HT-29 (cell line): Measurements from ENCODE around the gene WDR73. TPM values are rescaled to one million over a fixed set of nuclear protein-coding genes. Genes with fewer than 3 reads are reported as not detected.

ENCODE experiments used
- DNase-seq: peaks from one replicate; pipeline ENCODE4 v3.0.0-alpha.2; 2015; ENCODE audit warnings: low spot score
- total RNA-seq: library from RNA; depleted of rRNA; stranded (reverse); fragments of >200 nt; shearing (Covaris generic); gene quantifications from 2 replicates; pipeline ENCODE4 v1.2.3, GENCODE V29; 2014

WDR73 gene
- total RNA-seq, 1 experiment from 2014 or later = 41.2 TPM

DNA sequence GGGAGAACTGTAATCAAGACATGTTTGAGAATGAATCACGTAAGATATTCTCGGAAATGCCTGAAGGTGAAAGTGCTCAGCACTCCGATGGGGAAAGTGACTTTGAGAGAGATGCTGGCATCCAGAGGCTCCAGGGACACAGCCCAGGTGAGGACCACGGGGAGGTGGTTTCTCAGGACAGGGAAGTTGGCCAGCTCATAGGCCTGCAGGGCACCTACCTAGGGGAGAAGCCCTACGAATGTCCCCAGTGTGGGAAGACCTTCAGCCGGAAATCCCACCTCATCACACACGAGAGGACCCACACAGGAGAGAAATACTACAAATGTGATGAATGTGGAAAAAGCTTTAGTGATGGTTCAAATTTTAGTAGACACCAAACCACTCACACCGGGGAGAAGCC, 33.5 kb downstream of the WDR73 start:
- DNase-seq = no peak

DNA sequence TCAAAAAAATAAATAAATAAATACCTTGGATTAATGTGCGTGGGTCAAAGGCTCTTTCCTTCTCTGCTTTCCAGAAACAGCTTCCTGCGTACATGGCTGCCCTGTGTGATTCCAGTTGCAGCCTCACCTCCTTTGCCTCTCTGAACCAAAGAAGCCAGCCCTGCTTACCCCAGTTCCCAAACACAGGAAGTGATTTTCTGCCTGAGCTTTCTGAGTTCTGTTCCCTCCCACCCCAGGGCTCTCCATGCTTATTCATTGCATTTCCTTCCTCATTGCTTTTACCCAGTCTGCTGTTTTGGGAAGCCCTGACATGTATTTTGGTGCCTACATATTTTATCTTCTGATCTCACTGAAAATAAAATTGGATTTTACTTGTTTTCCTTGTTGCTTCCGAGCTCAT, 37.8 kb downstream of the WDR73 start:
- no peak for DNase-seq

DNA sequence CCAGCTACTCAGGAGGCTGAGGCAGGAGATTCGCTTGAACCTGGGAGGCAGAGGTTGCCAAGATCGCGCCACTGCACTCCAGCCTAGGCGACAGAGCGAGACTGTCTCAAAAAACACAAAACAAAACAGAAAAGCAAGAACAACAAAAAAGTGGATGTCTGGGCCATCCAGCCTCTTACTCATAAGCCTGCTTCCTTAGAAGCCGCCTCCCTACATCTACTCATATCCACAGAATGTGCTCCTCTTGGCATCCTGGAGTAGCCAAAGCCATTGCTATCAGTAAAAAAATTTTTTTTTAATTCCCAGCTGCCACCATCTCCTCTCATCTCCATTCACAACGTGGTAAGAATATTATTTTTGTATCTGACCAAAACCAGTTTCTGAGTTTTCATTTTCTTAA, 42.5 kb downstream of the WDR73 start:
- no peak for DNase-seq

DNA sequence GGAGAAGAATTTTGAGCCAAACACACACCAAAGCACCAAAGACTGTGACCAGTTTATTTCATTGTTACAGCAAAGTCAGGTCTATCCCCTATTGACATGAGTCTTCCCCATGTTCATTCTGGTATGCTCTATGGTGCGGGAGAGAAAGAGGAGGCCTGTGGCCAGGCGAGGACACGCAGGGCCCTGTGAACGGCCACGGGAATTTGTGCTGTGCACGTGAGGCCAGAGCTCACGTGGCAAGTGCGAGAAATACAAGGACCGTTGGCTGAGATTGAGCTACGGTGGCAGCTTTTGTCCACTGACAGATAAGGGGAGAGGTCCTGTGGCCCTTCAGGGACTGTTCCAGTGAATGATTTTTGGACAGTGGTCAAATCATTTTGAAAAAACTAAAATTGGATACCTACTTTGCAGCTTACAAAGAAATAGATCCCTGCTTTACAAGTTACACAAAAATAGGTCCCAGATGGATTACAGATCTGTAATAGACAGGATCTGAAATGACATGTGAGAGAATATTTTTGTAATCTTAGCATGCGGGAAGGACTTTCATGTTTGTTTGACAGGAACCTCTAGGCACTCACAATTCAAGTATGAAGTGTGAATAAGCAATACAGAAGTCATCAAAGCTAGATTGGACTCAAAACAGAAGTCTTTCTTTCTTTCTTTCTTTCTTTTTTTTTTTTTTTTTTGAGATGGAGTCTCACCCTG, 44.1 kb downstream of the WDR73 start:
- no peak for DNase-seq

DNA sequence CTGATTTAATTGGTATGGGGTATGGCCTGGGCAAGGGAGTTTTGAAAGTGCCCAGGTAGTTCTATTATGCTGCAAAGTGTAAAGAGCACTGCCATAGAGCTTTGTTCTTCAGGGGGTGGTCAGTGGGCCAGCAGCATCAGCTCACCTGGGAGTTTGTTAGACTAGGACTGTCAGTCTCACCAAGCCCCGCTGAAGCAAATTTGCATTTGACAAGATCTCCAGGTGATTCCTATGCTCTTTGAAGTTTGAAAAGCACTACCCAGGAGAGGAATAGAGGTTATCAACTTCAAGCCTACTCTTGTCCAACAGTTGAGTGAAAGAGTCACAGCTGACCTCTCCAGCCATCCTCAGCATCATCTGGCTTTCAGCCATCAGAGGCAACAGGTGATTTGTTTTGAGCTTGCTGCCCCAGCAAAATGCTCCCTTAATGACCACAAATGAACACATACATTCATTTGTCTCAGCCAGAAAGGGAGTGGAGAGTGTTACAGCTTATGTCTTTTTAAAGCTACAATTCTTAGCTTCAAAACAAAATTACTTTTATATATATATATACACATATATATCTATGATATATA, 45.3 kb downstream of the WDR73 start:
- no peak for DNase-seq

DNA sequence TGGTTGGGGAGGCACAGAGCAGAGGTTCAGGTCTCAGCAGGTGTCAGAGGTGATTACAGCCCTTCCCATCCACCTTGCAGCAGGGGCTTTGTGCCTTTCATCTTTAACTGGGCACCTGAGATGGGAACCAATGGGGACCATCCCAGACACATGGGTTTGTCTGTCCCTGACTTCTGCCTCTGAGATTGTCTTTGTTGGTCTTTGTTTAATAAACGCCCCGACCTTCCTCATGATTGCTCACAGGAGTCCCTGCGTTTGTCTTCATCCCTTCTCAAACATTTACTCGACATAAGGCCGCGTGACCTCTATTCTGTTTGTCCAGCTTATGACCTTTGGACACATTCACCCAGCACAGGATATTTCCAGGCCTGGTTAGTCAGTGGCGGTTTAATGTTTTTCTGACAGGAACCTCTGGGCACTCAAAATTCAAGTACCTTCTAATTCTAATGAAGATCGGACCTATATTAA, 47.4 kb downstream of the WDR73 start:
- DNase-seq = peak; percentile 62

DNA sequence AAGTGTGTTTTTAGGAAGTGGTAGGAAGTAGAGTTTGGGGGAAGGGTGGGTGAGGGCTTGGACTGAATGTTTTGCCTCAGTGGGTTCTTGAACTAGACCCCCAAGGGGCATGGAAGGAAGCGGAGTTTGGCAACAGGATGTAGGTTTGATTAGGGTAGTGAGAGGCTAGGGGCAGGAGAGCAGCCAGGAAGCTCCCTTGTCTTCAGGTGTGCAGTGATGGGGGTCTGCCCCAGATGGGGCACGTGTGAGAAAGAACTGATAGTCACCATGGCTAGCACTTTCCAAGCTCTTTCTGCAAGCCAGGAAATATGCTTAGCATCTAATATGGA, 48.6 kb downstream of the WDR73 start:
- no peak for DNase-seq

DNA sequence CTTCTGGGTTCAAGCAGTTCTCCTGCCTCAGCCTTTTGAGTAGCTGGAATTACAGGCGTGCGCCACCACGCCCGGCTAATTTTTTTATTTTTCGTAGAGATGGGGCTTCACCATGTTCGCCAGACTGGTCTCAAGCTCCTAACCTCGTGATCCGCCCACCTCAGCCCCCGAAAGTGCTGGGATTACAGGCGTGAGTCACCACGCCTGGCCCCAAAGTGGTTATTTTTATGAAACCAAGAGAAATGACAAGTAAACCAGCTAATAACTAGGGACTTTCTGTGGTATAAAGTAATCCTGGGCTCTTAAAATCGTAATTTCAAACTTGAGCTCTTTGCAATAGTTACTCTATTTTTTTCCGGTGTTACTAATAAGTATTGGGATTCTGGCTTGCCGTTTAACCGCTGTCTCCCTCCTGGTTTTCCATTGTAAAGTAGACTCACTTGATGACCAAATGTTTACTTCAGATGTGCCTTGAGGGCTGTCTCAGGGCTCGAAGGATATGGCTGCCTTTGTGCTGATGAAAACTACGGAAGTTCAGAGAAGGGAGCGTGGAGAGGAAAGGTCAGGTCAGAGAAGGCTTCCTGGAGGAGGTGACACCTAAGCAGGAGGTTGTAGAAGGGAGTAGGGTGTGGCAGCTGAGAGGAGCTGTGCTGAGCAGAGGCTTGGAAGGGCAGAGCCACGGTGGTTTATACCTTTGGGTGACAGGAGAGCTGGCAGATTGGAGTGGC, 49.1 kb downstream of the WDR73 start:
- no peak for DNase-seq

DNA sequence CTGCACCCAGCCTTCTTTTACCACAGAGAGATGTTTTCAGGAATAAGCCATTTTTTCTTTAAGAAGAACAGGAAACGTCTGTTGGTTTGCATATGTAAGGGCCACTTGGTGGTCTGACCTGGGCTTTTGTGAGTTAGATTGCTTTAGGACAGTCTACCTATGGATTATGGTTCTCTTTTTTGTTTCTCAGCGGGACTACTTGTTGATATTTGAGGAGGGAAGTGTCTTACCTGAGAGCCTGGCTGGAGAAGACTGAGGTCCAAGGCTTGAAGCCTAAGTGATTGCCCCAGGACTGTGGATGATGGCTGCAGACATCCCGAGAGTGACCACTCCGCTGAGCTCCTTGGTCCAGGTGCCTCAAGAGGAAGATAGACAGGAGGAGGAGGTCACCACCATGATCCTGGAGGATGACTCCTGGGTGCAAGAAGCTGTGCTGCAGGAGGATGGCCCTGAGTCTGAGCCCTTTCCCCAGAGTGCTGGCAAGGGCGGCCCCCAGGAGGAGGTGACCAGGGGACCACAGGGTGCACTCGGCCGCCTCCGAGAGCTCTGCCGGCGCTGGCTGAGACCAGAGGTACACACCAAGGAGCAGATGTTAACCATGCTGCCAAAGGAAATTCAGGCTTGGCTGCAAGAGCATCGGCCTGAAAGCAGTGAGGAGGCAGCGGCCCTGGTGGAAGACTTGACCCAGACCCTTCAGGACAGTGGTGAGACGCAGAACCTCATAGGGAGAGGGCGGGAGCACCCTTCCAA, 50.3 kb downstream of the WDR73 start:
- no peak for DNase-seq

DNA sequence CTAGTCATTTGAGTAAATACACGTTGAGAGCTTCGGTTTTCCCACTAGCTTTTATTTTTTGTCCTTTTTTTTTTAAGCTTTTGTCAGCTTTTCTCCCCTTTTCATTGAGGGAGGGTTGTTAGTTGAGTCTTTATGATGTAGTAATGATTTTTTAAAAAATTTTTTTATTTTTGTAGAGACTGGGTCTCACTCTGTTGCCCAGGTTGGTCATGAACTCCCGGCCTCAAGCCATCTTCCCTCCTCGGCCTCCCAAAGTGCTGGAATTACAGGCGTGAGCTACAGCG, 52.6 kb downstream of the WDR73 start:
- no peak for DNase-seq

DNA sequence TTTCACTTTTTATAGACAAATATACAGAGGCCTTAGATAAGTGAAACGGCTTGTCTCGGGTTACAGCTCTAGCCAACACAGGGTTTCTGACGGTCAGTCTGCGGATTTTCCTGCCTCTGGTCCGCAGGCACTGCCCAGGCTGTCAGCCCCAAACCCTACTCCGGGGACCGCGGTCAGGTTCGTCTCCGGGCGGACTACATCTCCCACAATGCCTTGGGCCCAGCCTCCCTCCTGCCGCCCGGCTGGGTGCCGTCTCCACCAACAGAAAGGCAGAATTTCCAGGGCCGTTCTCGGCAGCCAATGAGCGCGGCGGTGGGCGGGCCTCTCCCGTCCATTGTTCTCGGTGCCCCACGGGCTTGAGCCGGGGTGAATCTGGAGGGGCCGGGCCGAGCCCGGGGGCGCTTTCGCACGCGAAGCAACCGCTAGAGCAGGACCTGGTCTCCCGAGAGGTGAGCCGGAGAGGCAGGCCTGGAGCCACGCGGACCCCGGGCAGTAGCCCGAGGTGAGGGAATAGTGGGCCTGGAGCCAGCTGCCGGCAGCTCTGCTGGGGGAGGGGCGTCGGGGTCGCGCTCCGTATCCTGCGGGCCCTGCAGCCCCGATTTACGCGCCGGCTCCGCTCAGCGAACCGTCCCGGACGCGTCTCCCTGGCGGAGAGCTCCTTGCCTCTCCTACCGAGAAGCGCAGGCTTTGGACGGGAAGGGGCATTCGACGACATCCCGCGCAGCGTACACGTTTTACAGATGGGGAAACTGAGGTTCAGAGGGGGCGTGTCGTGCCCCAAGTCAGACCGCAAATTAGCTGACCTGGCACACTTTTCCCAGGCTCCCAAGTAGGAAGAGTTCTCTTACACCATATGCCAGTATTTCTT, 53.2 kb downstream of the WDR73 start, which contains the start of gene ZSCAN2:
TSS of gene ZSCAN2 (plus strand) at position 323 of the 868 bp plus-strand sequence. CDS start 2,919 bp downstream, outside the sequence.
- DNase-seq = peak; percentile 98

DNA sequence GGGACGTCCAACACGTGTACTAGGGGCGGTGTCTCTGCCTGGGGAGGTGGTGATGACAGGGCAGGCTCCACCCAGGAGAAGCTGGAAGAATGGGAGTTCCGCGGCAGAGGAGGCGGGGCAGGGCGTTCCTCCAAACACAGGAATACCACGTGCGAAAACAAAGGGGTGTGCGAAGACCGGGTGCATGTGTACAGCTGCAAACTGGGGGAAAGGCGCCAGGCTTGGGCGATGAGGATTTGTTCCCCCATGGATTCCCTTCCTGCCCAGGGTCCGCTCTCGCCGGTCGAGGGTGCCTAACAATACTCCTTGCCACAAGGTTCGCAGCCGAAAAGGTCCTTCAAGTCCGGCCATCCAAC, 53.8 kb downstream of the WDR73 start:
- peak; percentile 87 for DNase-seq

DNA sequence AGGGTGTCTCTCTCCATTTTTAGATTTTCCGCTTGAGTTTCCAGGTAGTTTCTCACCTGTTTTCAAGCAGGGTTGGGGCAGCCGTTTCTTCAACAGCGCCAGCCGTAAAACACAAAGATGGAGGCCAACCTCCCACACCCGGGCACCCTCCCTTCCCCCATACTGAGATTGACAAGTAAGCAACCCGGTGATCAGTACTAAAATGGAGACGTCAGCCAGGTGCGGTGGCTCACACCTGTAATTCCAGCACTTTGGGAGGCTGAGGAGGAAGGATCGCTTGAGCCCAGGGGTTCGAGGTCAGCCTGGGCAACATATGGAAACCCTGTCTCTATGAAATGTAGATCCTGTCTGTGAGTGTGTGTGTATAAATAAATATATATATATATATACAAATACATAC, 54.2 kb downstream of the WDR73 start:
- DNase-seq = no peak

DNA sequence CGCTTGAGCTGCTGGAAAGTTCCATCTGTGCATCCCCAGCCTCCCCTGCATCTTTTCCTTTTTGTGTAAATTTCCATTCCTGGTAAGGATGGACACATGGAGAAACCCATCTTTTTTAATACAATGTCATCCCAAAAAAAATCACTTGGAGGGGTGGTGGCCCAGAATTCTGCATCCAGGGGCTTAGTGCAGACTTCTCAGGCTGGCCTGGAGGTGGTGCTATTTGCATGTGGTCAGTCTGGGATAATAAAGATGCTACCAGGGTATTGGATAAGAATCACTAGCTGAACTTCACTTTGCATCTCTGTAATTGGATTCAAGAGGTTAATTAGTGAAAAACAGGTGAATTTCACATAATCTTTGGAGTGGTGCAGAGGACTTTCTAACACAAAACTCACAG, 55.1 kb downstream of the WDR73 start:
- peak; percentile 75 for DNase-seq

DNA sequence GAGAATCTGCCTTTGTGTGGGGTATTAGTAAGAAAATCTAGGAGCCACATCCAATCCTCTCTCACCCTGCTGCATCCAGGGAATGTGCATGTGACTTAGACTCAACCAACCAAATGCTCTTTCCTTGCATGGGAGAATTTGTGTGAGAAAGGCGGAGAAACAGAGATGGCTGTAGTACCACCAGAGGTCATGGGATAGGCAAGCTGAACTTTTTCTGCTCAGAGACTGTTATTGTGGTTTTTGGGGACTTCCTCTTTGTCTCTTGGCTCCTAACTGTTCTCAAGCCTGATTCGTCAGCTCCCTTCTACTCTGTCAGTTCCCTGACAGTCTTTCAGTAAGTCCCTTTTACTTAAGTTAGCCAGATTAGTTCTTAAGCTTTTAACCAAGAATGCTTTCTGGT, 55.8 kb downstream of the WDR73 start:
- no peak for DNase-seq

DNA sequence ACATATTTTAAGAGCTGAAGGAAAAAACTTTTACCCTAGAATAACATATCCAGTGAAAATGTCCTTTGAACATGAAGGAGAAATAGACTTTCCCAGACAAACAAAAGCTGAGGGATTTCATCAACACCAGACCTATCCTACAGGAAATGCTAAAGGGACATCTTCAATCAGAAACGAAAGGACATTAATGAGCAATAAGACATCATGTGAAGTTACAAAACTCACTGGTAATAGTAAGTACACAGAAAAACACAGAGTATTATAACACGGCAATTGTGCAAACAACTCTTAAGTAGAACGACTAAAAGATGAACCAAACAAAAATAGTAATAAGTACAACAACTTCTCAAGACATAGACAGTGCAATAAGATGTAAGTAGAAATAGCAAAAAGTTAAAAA, 56.8 kb downstream of the WDR73 start:
- DNase-seq = no peak

DNA sequence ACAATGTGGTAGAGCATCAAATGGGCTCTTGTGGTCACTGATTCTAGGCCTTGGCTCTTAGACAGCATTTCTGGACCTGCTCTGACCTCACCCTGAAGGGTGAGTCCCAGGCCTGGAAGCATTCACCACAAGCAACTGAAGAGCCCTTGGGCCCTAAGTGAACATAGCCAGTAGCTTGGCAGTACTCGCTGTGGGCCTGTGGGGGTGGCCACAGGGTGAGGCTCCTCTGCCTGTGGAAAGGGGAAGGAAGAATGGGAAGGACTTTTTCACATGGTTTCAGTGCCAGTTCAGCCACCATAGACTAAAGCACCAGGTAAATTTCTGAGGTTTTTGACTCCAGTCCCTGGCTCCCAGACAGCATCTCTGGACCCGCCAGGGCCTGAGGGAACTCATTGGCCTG, 58.4 kb downstream of the WDR73 start:
- DNase-seq = no peak

DNA sequence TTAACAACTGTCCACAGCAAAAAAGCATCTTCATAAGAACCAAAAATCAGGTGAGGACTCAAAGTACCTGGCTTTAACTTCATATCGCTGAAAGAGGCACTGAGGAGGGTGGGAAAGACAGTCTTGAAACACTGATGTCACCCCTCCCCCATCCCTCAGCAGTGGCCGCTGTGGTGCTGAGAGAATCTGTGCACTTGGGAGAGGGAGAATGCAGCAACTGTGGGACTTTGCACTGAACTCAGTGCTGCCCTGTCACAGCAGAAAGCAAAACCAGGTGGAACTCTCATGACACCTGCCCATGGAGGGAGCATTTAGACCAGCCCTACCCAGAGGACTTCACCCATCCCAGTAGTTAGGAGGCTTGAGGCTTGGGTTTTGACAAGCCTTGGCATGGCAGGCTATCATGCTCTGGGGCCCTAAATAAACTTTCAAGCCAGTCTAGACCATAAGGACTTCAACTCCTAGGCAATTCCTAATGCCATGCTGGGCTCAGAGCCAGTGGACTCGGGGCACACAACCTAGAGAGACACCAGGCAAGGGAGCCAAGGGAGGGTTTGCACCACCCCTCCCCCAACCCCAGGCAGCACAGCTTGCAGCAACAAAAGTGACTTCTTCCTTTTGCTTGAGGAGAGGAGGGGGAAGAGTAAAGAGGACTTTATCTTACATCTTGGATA, 59.3 kb downstream of the WDR73 start:
- DNase-seq = no peak

DNA sequence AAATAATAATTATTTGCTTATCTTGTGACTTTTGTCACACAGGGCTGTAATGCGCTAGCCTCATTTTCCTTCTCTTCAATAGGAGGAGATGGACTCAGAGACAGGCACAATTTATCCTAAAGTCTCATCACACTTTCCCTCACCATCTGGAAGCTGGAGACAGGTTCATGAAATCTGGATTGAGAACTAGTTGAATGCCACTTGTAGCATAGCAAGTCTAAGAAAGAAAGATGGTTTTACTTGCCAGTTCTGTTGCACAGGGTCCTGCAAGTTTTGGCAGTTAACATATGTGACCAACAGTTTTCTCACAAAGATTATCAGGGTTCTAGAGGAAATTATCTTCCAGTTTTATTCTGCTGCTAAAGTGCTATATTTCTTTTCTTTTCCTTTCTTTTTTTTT, 62.3 kb downstream of the WDR73 start:
- no peak for DNase-seq

DNA sequence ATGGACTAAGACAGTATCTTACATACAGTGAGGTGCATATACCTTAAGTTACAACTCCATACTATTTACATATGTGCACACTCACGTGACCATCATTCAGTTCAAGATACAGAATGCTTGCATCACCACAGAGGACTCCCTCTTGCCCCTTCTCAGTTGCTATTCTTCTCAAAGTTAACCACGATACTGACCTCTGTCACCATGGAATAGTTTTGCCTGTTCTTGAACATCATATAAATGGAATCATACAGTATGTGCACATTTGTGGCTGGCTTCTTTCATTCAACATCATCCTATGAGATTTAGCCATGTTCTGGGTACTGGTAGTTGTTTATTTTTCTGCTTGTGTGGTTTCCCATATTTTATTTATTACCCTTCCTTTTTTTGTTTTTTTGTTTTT, 63.7 kb downstream of the WDR73 start:
- DNase-seq = no peak
